ENCODE results near the gene CHD3. TPM values are rescaled to one million over a fixed set of nuclear protein-coding genes. Genes with fewer than 3 reads are reported as not detected.

Gene CHD3
- total RNA-seq, 4 donors from 2014 or later: 47.0 to 77.6 (median 57.3) TPM

DNA sequence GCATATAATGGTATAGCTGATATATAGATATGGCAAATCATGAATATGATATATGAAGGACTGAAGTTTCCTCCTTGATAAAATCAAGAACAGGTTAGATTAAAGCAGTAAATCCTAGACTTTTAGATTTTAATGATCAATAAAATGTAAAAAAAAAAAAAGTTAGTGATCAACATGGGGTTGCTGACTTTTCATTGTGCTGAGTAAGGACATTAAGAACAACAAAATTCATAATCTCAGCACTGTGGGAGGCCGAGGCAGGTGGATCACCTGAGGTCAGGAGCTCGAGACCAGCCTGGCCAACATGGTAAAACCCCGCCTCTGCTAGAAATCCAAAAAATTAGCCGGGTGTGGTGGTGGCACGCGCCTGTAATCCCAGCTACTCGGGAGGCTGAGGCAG, 10.4 kb upstream of the CHD3 start:
- DNase-seq (ENCODE audit: low spot score) (no peak), ATAC-seq (ENCODE audit: low FRiP score) (no peak)
- TF ChIP-seq CTCF (IDR thresholded peaks at IDR 0.05): no peak

DNA sequence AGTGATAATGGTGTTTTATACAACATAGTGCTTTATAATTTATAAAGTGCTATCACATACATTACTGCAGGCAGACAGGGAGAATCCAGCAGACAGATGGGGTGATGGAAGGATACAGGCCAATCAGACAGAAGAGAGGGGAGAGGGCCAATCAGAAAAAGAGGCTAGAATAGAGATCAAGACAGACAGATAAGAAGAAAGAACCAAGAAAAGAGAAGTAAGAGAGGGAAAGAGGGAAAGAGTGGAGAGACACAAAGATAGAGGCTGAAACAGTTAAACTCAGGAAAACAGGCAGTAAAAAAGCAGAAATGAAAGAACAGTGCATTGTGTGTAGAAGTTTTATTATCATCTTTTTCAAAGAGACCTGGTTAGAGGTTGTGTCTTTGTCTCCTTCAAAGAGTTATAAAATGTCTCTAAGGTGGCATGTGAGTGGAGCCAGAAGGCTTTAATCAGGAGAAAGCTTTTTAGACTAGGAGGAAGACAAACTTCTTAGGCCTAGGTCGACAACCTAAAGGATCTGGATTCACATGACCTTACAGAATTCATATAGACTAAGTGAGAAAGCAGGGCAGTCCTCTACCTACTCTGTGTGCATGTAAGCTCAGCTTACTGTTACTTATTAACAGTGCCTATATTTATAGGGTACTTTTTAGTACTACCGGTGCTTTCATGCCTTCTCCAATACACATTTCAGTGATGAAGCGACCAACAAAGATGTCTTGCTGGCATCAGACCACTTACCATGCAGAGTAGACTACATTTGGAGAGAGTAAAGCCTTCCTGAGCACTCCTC, 8.3 kb upstream of the CHD3 start:
- DNase-seq (ENCODE audit: low spot score) (no peak), ATAC-seq (ENCODE audit: low FRiP score) (no peak)
- TF ChIP-seq CTCF (IDR thresholded peaks at IDR 0.05): no peak

DNA sequence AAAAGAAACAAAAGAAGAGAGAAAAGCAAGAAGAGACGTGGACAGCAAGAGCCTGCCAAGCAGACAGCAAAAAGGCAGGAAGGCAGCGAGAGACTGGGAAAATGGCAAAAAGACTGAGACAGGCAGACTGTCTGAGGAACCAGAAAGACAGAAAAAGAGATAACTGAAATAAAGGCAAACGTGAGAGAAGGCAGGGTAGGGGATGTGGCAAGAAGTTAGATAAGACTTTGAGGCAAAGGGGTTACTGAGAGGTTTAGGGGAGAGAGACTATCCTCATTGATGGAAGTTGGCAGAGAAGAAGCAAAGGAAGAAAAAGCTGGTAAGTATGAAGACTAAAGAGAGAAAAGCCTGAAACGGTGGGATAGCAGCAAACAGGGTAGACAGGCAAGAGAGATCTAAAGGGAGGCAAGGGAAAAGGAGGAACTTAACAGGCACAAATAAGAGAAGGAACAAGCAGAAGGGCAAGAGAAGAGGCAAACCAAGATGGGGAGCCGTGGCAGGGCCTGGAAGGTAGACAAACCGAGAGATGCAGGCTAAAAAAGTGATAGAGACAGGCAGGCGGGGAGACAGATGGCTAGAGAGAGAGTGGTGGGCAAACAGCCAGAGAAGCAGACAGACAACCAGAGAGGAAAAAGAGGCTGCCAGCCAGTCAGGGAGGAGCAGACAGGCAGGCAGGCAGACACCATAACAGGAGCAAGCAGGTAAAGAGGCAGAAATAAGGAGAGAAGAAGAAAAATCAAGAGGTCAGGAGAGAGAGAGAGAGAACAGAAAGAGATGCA, 7.1 kb upstream of the CHD3 start:
- DNase-seq (ENCODE audit: low spot score) (no peak), ATAC-seq (ENCODE audit: low FRiP score) (no peak)
- no peak for TF ChIP-seq CTCF (IDR thresholded peaks at IDR 0.05)

- no peak for ATAC-seq (ENCODE audit: low FRiP score)
- DNase-seq (ENCODE audit: low spot score): no peak
- no peak for TF ChIP-seq CTCF (IDR thresholded peaks at IDR 0.05)
Measured at GRCh38 chr17:7882068-7882467, 6.5 kb upstream of the CHD3 start.

GRCh38 chr17:7882629-7883028, 6.0 kb upstream of the CHD3 start:
- ATAC-seq (ENCODE audit: low FRiP score) (no peak), DNase-seq (ENCODE audit: low spot score) (no peak)
- TF ChIP-seq CTCF (IDR thresholded peaks at IDR 0.05): no peak

DNA sequence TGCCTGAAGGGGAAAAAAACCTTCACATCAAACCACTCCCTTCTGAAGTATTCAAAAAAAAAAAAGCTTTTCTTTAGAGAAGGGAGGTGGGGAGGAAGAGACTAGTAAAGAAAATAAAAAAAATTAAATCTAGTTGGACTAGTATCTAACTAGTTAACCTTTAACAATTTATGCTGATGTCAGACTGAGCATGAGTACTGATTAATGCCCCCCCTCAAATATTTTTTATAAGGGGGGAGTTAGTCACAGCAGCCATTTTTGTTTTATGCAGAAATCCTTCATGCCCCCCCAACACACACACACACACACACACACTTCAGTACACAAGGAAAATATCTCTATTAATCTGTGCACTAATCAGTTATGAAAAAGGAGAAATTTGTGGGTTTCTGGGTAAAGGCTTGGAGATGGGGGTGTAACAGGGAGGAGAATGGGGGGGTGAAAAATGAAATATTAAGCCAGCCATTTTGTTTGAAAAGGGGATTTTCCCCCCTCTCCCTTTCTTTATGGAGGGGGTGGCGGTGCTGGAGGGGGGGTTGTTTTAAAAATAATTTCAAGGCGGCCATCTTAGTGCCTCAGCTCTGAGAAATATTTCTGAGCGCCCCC, 4.7 kb upstream of the CHD3 start:
- no peak for TF ChIP-seq CTCF (IDR thresholded peaks at IDR 0.05)
- DNase-seq (ENCODE audit: low spot score) (no peak), ATAC-seq (ENCODE audit: low FRiP score) (no peak)

All from omental fat pad (tissue), 4 donors.